GM23338 (cell line): ENCODE measurements around the gene CCND1.

Experiments
- ZNF331 ChIP-seq: fragments of 250-450 bp; sonication (Bioruptor Pico); IDR thresholded peaks from 2 replicates; pipeline ENCODE4 v1.5.0; 2020; ENCODE audit warnings: low read depth, mild to moderate bottlenecking, moderate library complexity
- TF ChIP-seq, protein P1 (sequence below), 2 experiments: fragments of 200-600 bp in 1 of 2; sonication (generic) in 1 of 2; conservative IDR thresholded peaks; 2 replicates each; pipeline versions ENCODE4 v1.5.1 to v1.6.1; 2016 to 2017; ENCODE audit warnings: antibody characterized with exemption in 2 of 2, low read depth in 2 of 2, mild to moderate bottlenecking in 2 of 2, moderate library complexity in 1 of 2

DNA sequence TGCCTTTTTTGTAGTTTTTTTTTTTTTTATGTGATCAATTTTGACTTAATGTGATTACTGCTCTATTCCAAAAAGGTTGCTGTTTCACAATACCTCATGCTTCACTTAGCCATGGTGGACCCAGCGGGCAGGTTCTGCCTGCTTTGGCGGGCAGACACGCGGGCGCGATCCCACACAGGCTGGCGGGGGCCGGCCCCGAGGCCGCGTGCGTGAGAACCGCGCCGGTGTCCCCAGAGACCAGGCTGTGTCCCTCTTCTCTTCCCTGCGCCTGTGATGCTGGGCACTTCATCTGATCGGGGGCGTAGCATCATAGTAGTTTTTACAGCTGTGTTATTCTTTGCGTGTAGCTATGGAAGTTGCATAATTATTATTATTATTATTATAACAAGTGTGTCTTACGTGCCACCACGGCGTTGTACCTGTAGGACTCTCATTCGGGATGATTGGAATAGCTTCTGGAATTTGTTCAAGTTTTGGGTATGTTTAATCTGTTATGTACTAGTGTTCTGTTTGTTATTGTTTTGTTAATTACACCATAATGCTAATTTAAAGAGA is 12.5 kb downstream of the CCND1 start:
- TF ChIP-seq, protein P1, sequence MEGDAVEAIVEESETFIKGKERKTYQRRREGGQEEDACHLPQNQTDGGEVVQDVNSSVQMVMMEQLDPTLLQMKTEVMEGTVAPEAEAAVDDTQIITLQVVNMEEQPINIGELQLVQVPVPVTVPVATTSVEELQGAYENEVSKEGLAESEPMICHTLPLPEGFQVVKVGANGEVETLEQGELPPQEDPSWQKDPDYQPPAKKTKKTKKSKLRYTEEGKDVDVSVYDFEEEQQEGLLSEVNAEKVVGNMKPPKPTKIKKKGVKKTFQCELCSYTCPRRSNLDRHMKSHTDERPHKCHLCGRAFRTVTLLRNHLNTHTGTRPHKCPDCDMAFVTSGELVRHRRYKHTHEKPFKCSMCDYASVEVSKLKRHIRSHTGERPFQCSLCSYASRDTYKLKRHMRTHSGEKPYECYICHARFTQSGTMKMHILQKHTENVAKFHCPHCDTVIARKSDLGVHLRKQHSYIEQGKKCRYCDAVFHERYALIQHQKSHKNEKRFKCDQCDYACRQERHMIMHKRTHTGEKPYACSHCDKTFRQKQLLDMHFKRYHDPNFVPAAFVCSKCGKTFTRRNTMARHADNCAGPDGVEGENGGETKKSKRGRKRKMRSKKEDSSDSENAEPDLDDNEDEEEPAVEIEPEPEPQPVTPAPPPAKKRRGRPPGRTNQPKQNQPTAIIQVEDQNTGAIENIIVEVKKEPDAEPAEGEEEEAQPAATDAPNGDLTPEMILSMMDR (conservative IDR thresholded peaks at IDR 0.05; ENCODE audit: low read depth in 2 of 2), result no peak
- no peak for TF ChIP-seq ZNF331
